ENCODE data around the gene NBL1.

Gene NBL1

GRCh38 chr1:19685994-19686393 is 41.9 kb downstream of the NBL1 start:
- Histone ChIP-seq H3K36me3 (ENCODE audit: control insufficient read depth, insufficient read depth, low read length) (peaks cover 3% of the 10 kb centered on the region), H3K79me2 (no peaks in the 10 kb centered on the region), H3K27ac (no peak overlapping the region), H3K9me3 (ENCODE audit: control insufficient read depth, low read length) (no peaks in the 10 kb centered on the region), H3K27me3 (ENCODE audit: control insufficient read depth, insufficient read depth, low read length) (no peaks in the 10 kb centered on the region), H3K4me2 (ENCODE audit: low read length) (no peak overlapping the region), H3K4me1 (no peaks in the 10 kb centered on the region), H3K4me3 (ENCODE audit: low read depth, low read length) (no peak overlapping the region), H3K9ac (no peak overlapping the region), H2AFZ (no peak overlapping the region)
- no peak for TF ChIP-seq CTCF (IDR thresholded peaks at IDR 0.05)

- H3K4me2 ChIP-seq (ENCODE audit: low read length) = no peak overlapping the region
- no peak overlapping the region for H2AFZ ChIP-seq
- no peak overlapping the region for H3K9ac ChIP-seq
- H3K36me3 ChIP-seq (ENCODE audit: control insufficient read depth, insufficient read depth, low read length) = peaks cover 3% of the 10 kb centered on the region
- no peak for TF ChIP-seq CTCF (IDR thresholded peaks at IDR 0.05)
- no peaks in the 10 kb centered on the region for H3K79me2 ChIP-seq
- no peaks in the 10 kb centered on the region for H3K27me3 ChIP-seq (ENCODE audit: control insufficient read depth, insufficient read depth, low read length)
- no peak overlapping the region for H3K27ac ChIP-seq
- H3K4me3 ChIP-seq (ENCODE audit: low read depth, low read length) = no peak overlapping the region
- H3K4me1 ChIP-seq = no peaks in the 10 kb centered on the region
- H3K9me3 ChIP-seq (ENCODE audit: control insufficient read depth, low read length) = no peaks in the 10 kb centered on the region
Measured at GRCh38 chr1:19687414-19687813, 43.3 kb downstream of the NBL1 start.

- no peak overlapping the region for H3K4me2 ChIP-seq (ENCODE audit: low read length)
- H3K36me3 ChIP-seq (ENCODE audit: control insufficient read depth, insufficient read depth, low read length) = peaks cover 3% of the 10 kb centered on the region
- no peaks in the 10 kb centered on the region for H3K9me3 ChIP-seq (ENCODE audit: control insufficient read depth, low read length)
- no peak overlapping the region for H3K4me3 ChIP-seq (ENCODE audit: low read depth, low read length)
- H3K4me1 ChIP-seq = no peaks in the 10 kb centered on the region
- no peaks in the 10 kb centered on the region for H3K27me3 ChIP-seq (ENCODE audit: control insufficient read depth, insufficient read depth, low read length)
- no peaks in the 10 kb centered on the region for H3K79me2 ChIP-seq
- no peak for TF ChIP-seq CTCF (IDR thresholded peaks at IDR 0.05)
- H3K9ac ChIP-seq = no peak overlapping the region
- H3K27ac ChIP-seq = no peak overlapping the region
- no peak overlapping the region for H2AFZ ChIP-seq
Measured at GRCh38 chr1:19688041-19688842, 44.1 kb downstream of the NBL1 start.

GRCh38 chr1:19689085-19689757 is 45.1 kb downstream of the NBL1 start:
- Histone ChIP-seq H3K79me2 (no peaks in the 10 kb centered on the region), H3K9me3 (ENCODE audit: control insufficient read depth, low read length) (no peaks in the 10 kb centered on the region), H3K4me2 (ENCODE audit: low read length) (no peak overlapping the region), H3K4me3 (ENCODE audit: low read depth, low read length) (no peak overlapping the region), H3K27ac (no peak overlapping the region), H3K9ac (no peak overlapping the region), H3K4me1 (no peaks in the 10 kb centered on the region), H3K27me3 (ENCODE audit: control insufficient read depth, insufficient read depth, low read length) (no peaks in the 10 kb centered on the region), H3K36me3 (ENCODE audit: control insufficient read depth, insufficient read depth, low read length) (peaks cover 3% of the 10 kb centered on the region), H2AFZ (no peak overlapping the region)
- no peak for TF ChIP-seq CTCF (IDR thresholded peaks at IDR 0.05)

Measured in parathyroid adenoma (tissue), 2 donors.